ENCODE data around the gene VGLL4. TPM values are rescaled to one million over a fixed set of nuclear protein-coding genes. Genes with fewer than 3 reads are reported as not detected.
A peak's percentile ranks its signal among the peaks of the same experiment; 100 is the strongest.

Gene VGLL4
- total RNA-seq, 1 experiment from 2014 or later = 42.1 TPM

DNA sequence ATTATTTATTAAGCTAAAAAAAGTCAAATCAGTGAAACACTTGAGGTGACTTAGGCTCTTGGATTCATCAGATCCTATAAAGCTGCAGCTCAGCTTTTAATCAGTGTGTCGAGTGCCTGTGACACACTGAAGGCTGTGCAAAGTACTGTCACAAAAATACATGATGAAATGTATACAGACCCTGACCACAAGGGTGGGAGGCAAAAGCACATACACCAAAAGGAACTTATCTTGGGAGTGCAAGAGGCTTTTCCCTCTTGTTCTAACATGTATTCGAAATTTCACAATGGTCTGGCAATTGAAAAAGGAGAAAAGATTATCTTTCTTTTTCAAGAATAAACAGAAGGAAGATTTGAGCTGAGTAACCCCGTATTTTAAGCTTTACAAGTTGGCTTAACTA lies 35.9 kb downstream of the VGLL4 start:
- Histone ChIP-seq H3K27me3 (ENCODE audit: insufficient read depth, low read length) (no peaks in the 10 kb centered on the region), H3K4ac (ENCODE audit: low read depth, low read length) (no peak overlapping the region), H4K5ac (ENCODE audit: insufficient read length, low read depth, low read length) (no peak overlapping the region), H3K27ac (ENCODE audit: insufficient read length, low read depth, low read length) (no peak overlapping the region), H2BK5ac (ENCODE audit: insufficient read length, low read length) (no peak overlapping the region), H2AFZ (ENCODE audit: low read length) (no peak overlapping the region), H3K4me2 (ENCODE audit: insufficient read depth, insufficient read length, low read length) (no peak overlapping the region), H4K8ac (replicated peaks; ENCODE audit: insufficient read length, low read depth, low read length) (no peak overlapping the region), H2BK12ac (ENCODE audit: insufficient read length, low read depth, low read length) (no peak overlapping the region), H3K79me2 (ENCODE audit: insufficient read depth, low read length) (peaks cover 18% of the 10 kb centered on the region; the same call in 1 of the 2 replicates), H3K79me1 (ENCODE audit: insufficient read depth, low read depth, low read length, poor library complexity, severe bottlenecking) (peaks cover 3% of the 10 kb centered on the region), H3T11ph (ENCODE audit: low read length) (no peak overlapping the region), H3K4me1 (ENCODE audit: insufficient read depth, low read length) (peaks cover 7% of the 10 kb centered on the region; the same call in 1 of the 2 replicates), H3K18ac (ENCODE audit: insufficient read length, low read depth, low read length) (no peak overlapping the region), H4K20me1 (ENCODE audit: control insufficient read depth, insufficient read depth, insufficient read length) (no peaks in the 10 kb centered on the region), H3K14ac (ENCODE audit: insufficient read depth, low read length) (no peak overlapping the region), H2AK5ac (ENCODE audit: insufficient read length, low read length) (no peak overlapping the region), H3K9me3 (ENCODE audit: control insufficient read depth, low read depth, low read length) (no peaks in the 10 kb centered on the region), H3K56ac (ENCODE audit: insufficient read length, low read depth, low read length) (no peak overlapping the region), H2BK120ac (ENCODE audit: low read depth, low read length, poor library complexity, severe bottlenecking) (no peak overlapping the region), H3K23me2 (ENCODE audit: insufficient read length, low read depth, low read length, poor library complexity, severe bottlenecking) (no peaks in the 10 kb centered on the region), H2BK20ac (ENCODE audit: low read depth, low read length, poor library complexity, severe bottlenecking) (no peak overlapping the region), H2BK15ac (ENCODE audit: low read depth, low read length) (no peak overlapping the region), H3K23ac (ENCODE audit: insufficient read length, low read depth, low read length) (no peak overlapping the region), H4K91ac (ENCODE audit: insufficient read length, low read depth, low read length) (no peak overlapping the region), H3K9ac (ENCODE audit: extremely low read depth, insufficient read length, low read length) (no peak overlapping the region)
- DNase-seq = no peak
- TF ChIP-seq, protein P1, sequence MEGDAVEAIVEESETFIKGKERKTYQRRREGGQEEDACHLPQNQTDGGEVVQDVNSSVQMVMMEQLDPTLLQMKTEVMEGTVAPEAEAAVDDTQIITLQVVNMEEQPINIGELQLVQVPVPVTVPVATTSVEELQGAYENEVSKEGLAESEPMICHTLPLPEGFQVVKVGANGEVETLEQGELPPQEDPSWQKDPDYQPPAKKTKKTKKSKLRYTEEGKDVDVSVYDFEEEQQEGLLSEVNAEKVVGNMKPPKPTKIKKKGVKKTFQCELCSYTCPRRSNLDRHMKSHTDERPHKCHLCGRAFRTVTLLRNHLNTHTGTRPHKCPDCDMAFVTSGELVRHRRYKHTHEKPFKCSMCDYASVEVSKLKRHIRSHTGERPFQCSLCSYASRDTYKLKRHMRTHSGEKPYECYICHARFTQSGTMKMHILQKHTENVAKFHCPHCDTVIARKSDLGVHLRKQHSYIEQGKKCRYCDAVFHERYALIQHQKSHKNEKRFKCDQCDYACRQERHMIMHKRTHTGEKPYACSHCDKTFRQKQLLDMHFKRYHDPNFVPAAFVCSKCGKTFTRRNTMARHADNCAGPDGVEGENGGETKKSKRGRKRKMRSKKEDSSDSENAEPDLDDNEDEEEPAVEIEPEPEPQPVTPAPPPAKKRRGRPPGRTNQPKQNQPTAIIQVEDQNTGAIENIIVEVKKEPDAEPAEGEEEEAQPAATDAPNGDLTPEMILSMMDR (conservative IDR thresholded peaks at IDR 0.05) = no peak
- no peak overlapping the region for H3K4me3 Mint-ChIP-seq
- H3K27me3 Mint-ChIP-seq (ENCODE audit: low read depth) = no peaks in the 10 kb centered on the region
- peaks cover 0 to 10% (median 7%) of the 10 kb centered on the region in 3 experiments; a peak in 4 of 7 replicates for H3K36me3 Mint-ChIP-seq (ENCODE audit: insufficient read depth in 1 of 3, low read depth in 3 of 3)
- H3K27ac Mint-ChIP-seq = peak overlapping the region in 1 of 3 experiments; percentile 78; a peak in 1 of 7 replicates
- peaks cover 70 to 78% of the 10 kb centered on the region in 2 experiments for H3K4me1 Mint-ChIP-seq
- H3K9me3 Mint-ChIP-seq = no peaks in the 10 kb centered on the region
- no CpG with 5 or more reads among the region's 3 CpGs for WGBS (ENCODE audit: extremely low coverage, insufficient read length, low lambda C conversion rate)

Measured in H9 (cell line).